Psoas muscle (tissue), 8 donors: ENCODE results near the gene DIDO1. TPM values are rescaled to one million over a fixed set of nuclear protein-coding genes. Genes with fewer than 3 reads are reported as not detected.

Experiments used
- ATAC-seq, 4 donors: fragments of 200-7000 bp; cut with Tn5 transposase; one replicate each; pipeline ENCODE4 v1.9.1; 2020; ENCODE audit warnings: moderate library complexity in 3 of 4, mild to moderate bottlenecking in 2 of 4
- DNase-seq, 2 donors: peaks; one replicate each; pipeline ENCODE4 v3.0.0-alpha.2; 2020
- H3K27ac ChIP-seq: fragments of 200-600 bp; one replicate; pipeline ENCODE4 v1.8.0; 2022
- H3K27me3 ChIP-seq, 3 donors: fragments of 200-600 bp in 1 of 3; one replicate each; pipeline versions ENCODE4 v1.6.1 to v1.8.0; 2013 to 2022; ENCODE audit warnings: low read length in 2 of 3, mild to moderate bottlenecking in 2 of 3, moderate library complexity in 1 of 3; ENCODE audit not compliant: insufficient read depth in 3 of 3
- H3K36me3 ChIP-seq, 2 donors: fragments of 200-600 bp in 1 of 2; one replicate each; pipeline versions ENCODE4 v1.6.1 to v1.8.0; 2013 to 2022; ENCODE audit warnings: low read depth in 1 of 2, mild to moderate bottlenecking in 1 of 2, moderate library complexity in 1 of 2; ENCODE audit not compliant: insufficient read depth in 1 of 2
- H3K4me1 ChIP-seq: fragments of 200-600 bp; one replicate; pipeline ENCODE4 v1.8.0; 2022
- H3K4me3 ChIP-seq: fragments of 200-600 bp; one replicate; pipeline ENCODE4 v1.8.0; 2022; ENCODE audit warnings: mild to moderate bottlenecking
- H3K9me3 ChIP-seq: fragments of 200-600 bp; one replicate; pipeline ENCODE4 v1.8.0; 2022
- WGBS, 3 donors: extraction: QIAGEN DNeasy Blood & Tissue Kit; methylation state at CpG; one replicate each; pipeline versions ENCODE4 v1.1.6 to v1.1.7; 2013; 5-methylcytosine and 5-hydroxymethylcytosine counted together
- intact Hi-C, 2 donors: fragments of 100-400 bp; cut with DNase I; formaldehyde crosslinking; loops; one replicate each; pipeline versions ENCODE4 v1.11.0 to v1.14.2; 2022
- polyA plus RNA-seq, 3 donors: library from polyadenylated mRNA; stranded (reverse); fragments of 200-250 nt; gene quantifications; one replicate each; pipeline ENCODE4 v1.2.3, GENCODE V29; 2013
- total RNA-seq, 4 donors: library from RNA; stranded (reverse); fragmentation: NEBNext Ultra II Directional in 2 of 4; extraction: Animal tissue kit (Norgen Biotek cat#: 25700) in 2 of 4; gene quantifications; one replicate each; pipeline versions ENCODE4 v1.2.1 to v1.2.4, GENCODE V29; 2021 to 2023
- TF ChIP-seq, protein P1 (sequence below): fragments of 200-600 bp; IDR thresholded peaks from one replicate; pipeline ENCODE4 v1.8.0; 2022; ENCODE audit warnings: antibody characterized with exemption
- donor health status: healthy with polysubstance abuse.
- donor health status: DM: no; HTN: no; CAD: no; lungs with moderate emphysema.
- donor health status: Bipolar disorder and iron deficiency.
- donor health status: healthy.
- donor health status: DM: yes; HTN: yes; CAD: no.
- donor health status: DM: no; HTN: no; CAD: no.
- donor health status: DM: no; HTN: no; CAD: no.
- donor health status: DM: yes; HTN: yes; CAD: no.

The DIDO1 gene
- total and polyA plus RNA-seq, 7 donors: 10.0 to 32.4 (median 23.9) TPM

DNA sequence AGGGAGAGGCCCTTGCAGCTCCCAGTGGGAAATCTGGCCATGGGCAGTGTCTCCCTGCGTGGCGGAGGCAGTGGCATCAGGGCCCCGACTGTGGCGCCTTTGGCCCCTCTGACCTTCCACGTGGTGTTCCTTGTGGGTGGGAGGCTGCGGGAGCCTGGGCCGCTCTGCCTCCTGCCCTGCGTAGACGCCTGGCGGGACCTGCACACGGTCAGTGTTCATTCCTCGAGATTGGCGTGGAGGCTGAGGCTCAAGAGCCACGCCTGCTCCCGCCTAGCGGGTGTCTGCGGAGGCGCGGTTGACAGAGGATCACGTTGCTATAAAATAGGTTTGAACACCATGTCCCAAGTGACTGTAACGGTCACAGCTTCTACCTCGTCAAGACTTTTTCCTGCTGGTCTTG lies 95.5 kb downstream of the DIDO1 start:
- H3K4me1 ChIP-seq: no peaks in the 10 kb centered on the region
- TF ChIP-seq, protein P1, sequence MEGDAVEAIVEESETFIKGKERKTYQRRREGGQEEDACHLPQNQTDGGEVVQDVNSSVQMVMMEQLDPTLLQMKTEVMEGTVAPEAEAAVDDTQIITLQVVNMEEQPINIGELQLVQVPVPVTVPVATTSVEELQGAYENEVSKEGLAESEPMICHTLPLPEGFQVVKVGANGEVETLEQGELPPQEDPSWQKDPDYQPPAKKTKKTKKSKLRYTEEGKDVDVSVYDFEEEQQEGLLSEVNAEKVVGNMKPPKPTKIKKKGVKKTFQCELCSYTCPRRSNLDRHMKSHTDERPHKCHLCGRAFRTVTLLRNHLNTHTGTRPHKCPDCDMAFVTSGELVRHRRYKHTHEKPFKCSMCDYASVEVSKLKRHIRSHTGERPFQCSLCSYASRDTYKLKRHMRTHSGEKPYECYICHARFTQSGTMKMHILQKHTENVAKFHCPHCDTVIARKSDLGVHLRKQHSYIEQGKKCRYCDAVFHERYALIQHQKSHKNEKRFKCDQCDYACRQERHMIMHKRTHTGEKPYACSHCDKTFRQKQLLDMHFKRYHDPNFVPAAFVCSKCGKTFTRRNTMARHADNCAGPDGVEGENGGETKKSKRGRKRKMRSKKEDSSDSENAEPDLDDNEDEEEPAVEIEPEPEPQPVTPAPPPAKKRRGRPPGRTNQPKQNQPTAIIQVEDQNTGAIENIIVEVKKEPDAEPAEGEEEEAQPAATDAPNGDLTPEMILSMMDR: no peak
- no peaks in the 10 kb centered on the region for H3K36me3 ChIP-seq
- DNase-seq (peak in 1 of 2 donors; percentile 36), ATAC-seq (no peak)
- intact Hi-C loops: no loop called here
- no peak overlapping the region for H3K4me3 ChIP-seq
- WGBS, 3 donors: 91 to 92% (median 91%) methylated on average over 22 of the region's 22 CpGs
- H3K27me3 ChIP-seq: peaks cover 0 to 26% (median 9%) of the 10 kb centered on the region in 3 donors
- H3K27ac ChIP-seq: no peak overlapping the region
- no peaks in the 10 kb centered on the region for H3K9me3 ChIP-seq

DNA sequence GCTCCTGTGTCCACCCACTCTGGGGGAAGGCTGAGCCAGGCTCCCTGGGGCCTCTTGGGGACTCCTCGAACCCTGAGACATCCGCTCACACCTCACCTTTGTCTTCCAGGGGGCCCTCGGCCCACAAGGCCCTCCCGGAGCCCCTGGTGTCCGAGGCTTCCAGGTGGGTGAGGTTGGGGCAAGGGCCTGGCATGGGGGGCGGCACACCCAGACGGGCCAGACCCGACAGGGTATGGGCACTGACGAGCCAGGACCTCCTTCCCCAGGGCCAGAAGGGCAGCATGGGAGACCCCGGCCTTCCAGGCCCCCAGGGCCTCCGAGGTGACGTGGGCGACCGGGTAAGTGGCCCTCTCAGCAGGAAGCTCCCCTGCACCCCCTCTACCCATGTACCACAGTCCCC lies 96.1 kb downstream of the DIDO1 start:
- H3K27ac ChIP-seq: no peak overlapping the region
- H3K27me3 ChIP-seq: peaks cover 0 to 29% (median 9%) of the 10 kb centered on the region in 3 donors
- TF ChIP-seq, protein P1: no peak
- DNase-seq (peak in 1 of 2 donors; percentile 36), ATAC-seq (no peak)
- intact Hi-C loops: no loop called here
- WGBS, 3 donors: 92 to 96% (median 93%) methylated on average over 9 to 14 of the region's 14 CpGs
- H3K4me1 ChIP-seq: no peaks in the 10 kb centered on the region
- no peaks in the 10 kb centered on the region for H3K36me3 ChIP-seq
- H3K9me3 ChIP-seq: no peaks in the 10 kb centered on the region
- H3K4me3 ChIP-seq: no peak overlapping the region

DNA sequence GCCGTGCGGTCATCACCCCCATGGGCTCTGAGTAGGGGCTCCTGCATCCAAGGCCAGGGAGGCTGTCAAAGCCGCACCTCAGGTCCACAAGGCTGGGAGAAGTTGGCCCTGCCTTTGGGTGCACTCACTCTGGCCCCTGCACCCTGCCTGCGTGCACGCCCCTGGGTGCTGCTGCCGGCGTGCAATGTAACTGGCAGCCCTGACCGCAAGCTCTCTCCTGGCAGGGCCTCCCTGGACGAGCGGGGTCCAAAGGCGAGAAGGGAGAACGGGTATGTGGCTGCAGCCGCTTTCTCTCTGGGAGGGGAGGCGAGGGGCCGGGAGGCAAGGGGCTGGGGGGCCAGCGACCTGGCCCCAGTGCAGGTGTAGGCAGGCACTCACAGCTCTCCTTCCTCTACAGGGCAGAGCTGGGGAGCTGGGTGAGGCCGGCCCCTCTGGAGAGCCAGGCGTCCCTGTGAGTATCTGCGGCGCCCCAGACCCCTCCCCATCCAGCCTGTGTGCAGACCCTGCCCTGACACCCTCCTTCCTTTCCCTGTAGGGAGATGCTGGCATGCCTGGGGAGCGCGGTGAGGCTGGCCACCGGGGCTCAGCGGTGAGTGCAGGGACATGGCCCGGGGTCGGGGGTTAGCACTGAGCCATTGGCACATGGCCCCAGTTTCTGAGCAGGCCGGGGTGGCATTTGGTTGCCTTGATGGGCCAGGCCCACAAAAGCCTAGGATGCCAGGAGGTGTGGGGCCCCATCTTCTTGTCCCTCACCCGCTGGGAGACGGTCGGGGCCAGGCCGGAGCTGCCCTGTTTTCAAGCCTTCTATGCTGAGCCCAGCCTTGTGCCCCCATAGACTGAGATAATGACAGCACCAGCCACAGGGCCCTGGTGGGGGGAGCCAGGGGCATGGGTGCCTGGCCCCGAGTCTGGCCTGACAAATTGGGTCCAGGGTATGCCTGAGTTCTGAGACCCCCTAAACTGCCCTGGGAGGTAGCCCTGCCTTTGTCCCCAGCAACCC lies 96.8 kb downstream of the DIDO1 start:
- DNase-seq (peak in 1 of 2 donors; percentile 43), ATAC-seq (no peak)
- H3K27ac ChIP-seq: no peak overlapping the region
- WGBS, 3 donors: 91 to 96% (median 92%) methylated on average over 26 to 32 of the region's 32 CpGs
- intact Hi-C loops: no loop called here
- H3K9me3 ChIP-seq: no peaks in the 10 kb centered on the region
- H3K4me1 ChIP-seq: no peaks in the 10 kb centered on the region
- no peak overlapping the region for H3K4me3 ChIP-seq
- TF ChIP-seq, protein P1: no peak
- peaks cover 0 to 27% (median 9%) of the 10 kb centered on the region in 3 donors for H3K27me3 ChIP-seq
- no peaks in the 10 kb centered on the region for H3K36me3 ChIP-seq

DNA sequence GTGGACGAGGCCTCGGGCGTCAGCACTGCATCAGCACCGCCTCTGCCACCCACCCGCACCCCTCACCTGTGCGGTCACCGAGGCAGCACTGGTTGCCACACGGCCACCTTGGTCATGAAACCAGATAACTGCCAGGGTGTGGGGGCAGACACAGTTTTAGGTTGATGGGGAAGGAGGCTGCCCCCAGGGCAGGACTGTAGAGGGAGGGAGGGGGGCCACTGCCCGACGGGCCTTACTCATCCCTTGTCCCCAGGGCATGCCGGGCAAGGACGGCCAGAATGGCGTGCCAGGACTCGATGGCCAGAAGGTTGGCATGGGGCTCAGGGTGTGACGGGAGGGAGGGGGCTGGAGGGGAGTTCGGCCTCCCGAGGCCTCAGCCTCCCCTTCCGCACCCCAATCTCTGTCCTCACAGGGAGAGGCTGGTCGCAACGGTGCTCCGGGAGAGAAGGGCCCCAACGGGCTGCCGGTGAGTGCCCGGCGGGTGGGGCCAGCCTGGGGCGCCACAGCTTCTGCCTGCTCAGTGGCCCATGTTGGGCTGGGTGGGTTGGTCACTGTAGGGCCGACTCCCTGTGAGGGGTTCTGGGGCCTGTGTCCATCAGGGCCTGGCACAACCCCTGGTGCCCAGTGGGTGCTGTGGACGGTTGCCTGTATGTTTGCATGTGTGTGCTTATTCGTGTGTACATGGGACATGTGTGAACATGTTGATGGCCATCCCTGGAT lies 97.6 kb downstream of the DIDO1 start:
- Histone ChIP-seq H3K4me1 (no peaks in the 10 kb centered on the region), H3K4me3 (no peak overlapping the region), H3K27ac (no peak overlapping the region), H3K36me3 (no peaks in the 10 kb centered on the region), H3K9me3 (no peaks in the 10 kb centered on the region), H3K27me3 (peaks cover 0 to 27% (median 9%) of the 10 kb centered on the region in 3 donors)
- TF ChIP-seq, protein P1: no peak
- 74 to 80% (median 80%) methylated on average over 29 of the region's 29 CpGs for WGBS, 3 donors
- DNase-seq (no peak), ATAC-seq (no peak)
- intact Hi-C loops: no loop called here
